Heart left ventricle (tissue), 16 donors: ENCODE results near the gene ARSD. TPM values are rescaled to one million over a fixed set of nuclear protein-coding genes. Genes with fewer than 3 reads are reported as not detected.

Source experiments
- ATAC-seq, 4 donors: fragments of 200-7000 bp; cut with Tn5 transposase; one replicate each; pipeline ENCODE4 v1.9.1; 2020 to 2022; ENCODE audit warnings: moderate library complexity in 4 of 4, mild to moderate bottlenecking in 3 of 4, moderate number of reproducible peaks in 1 of 4
- DNase-seq, 5 donors: peaks; one replicate each; pipeline ENCODE4 v3.0.0-alpha.2; 2020
- H3K27ac ChIP-seq, 12 donors: fragments of 200-600 bp; sonication (generic) in 4 of 12; one replicate each; pipeline versions ENCODE4 v1.5.0 to v1.8.0; 2016 to 2022; ENCODE audit warnings: mild to moderate bottlenecking in 2 of 12
- H3K27me3 ChIP-seq, 9 donors: fragments of 200-600 bp; sonication (generic) in 2 of 9; one replicate each; pipeline versions ENCODE4 v1.5.1 to v1.8.0; 2016 to 2022; ENCODE audit warnings: mild to moderate bottlenecking in 3 of 9
- H3K36me3 ChIP-seq, 9 donors: fragments of 200-600 bp; sonication (generic) in 2 of 9; one replicate each; pipeline versions ENCODE4 v1.5.0 to v1.8.0; 2018 to 2022; ENCODE audit warnings: mild to moderate bottlenecking in 2 of 9
- H3K4me1 ChIP-seq, 12 donors: fragments of 200-600 bp; sonication (generic) in 4 of 12; one replicate each; pipeline versions ENCODE4 v1.5.0 to v1.8.0; 2016 to 2022; ENCODE audit warnings: mild to moderate bottlenecking in 3 of 12
- H3K4me3 ChIP-seq, 12 donors: fragments of 200-600 bp; sonication (generic) in 4 of 12; one replicate each; pipeline versions ENCODE4 v1.5.0 to v1.8.0; 2017 to 2022; ENCODE audit warnings: mild to moderate bottlenecking in 9 of 12, moderate library complexity in 4 of 12
- H3K9me3 ChIP-seq, 12 donors: fragments of 200-600 bp; sonication (generic) in 4 of 12; one replicate each; pipeline versions ENCODE4 v1.5.0 to v1.8.0; 2016 to 2022; ENCODE audit warnings: mild to moderate bottlenecking in 1 of 12
- POLR2A ChIP-seq, 2 donors: fragments of 450-650 bp; IDR thresholded peaks; one replicate each; pipeline ENCODE4 v1.6.1; 2017; ENCODE audit warnings: antibody characterized with exemption in 2 of 2, mild to moderate bottlenecking in 2 of 2, moderate library complexity in 2 of 2
- WGBS, 4 donors: extraction: QIAGEN DNeasy Blood & Tissue Kit in 2 of 4; methylation state at CpG; one replicate each; pipeline versions ENCODE4 v1.1.5 to v1.1.7; 2013 to 2018; 5-methylcytosine and 5-hydroxymethylcytosine counted together
- intact Hi-C, 10 donors: fragments of 100-400 bp; cut with DNase I; formaldehyde crosslinking; loops; one replicate each; pipeline versions ENCODE4 v1.11.1 to v1.14.2; 2022
- polyA plus RNA-seq, 2 donors: library from polyadenylated mRNA; stranded (reverse); fragments of 200-250 nt; gene quantifications; one replicate each; pipeline ENCODE4 v1.2.3, GENCODE V29; 2013
- total RNA-seq, 9 donors: library from RNA; depleted of rRNA in 2 of 9; stranded (reverse); fragments of >200 nt in 2 of 9; fragmentation: NEBNext Ultra II Directional in 3 of 9; extraction: Animal tissue kit (Norgen Biotek cat#: 25700) in 3 of 9; gene quantifications; one replicate each; pipeline versions ENCODE4 v1.1.0 to v1.2.4, GENCODE V29; 2016 to 2023
- TF ChIP-seq, protein P1 (sequence below), 12 donors: fragments of 200-600 bp; sonication (generic) in 4 of 12; IDR thresholded peaks; one replicate each; pipeline versions ENCODE4 v1.5.0 to v1.8.0; 2018 to 2022; ENCODE audit warnings: antibody characterized with exemption in 12 of 12, mild to moderate bottlenecking in 5 of 12
- donor health status: ischemic (EF 13 %, LVEDD 7.1; RV severe dilation, severe dysfunction).
- donor health status: healthy with polysubstance abuse.
- donor health status: DM: no; HTN: yes; CAD: no.
- donor health status: DM: no; HTN: no; CAD: no.
- donor health status: ischemic (EF 25% LVEDD 6.9; RV normal size, moderate dysfunction).
- donor health status: ischemic (EF 25% LVEDD 5.7; RV mildly dilated, moderate dysfunction).
- donor health status: healthy.
- donor health status: DM: yes; HTN: yes; CAD: no.
- donor health status: ischemic (EF 35%, LVEDD 5.7; RV mildly dilated, moderate dysfunction).
- donor health status: nonischemic (EF 11% LVEDD 7.7; RV severe dilation, severe dysfunction).
- donor health status: DM: yes; HTN: yes; CAD: no.
- donor health status: PGD.
- donor health status: ischemic (EF 29% LVEDD 5.4; RV normal size, mild dysfunction).
- donor health status: nonischemic (EF 23%, LVEDD 6.1; RV moderate dilation, normal function).

The ARSD gene
- total and polyA plus RNA-seq, 11 donors = 3.2 to 23.6 (median 8.6) TPM

DNA sequence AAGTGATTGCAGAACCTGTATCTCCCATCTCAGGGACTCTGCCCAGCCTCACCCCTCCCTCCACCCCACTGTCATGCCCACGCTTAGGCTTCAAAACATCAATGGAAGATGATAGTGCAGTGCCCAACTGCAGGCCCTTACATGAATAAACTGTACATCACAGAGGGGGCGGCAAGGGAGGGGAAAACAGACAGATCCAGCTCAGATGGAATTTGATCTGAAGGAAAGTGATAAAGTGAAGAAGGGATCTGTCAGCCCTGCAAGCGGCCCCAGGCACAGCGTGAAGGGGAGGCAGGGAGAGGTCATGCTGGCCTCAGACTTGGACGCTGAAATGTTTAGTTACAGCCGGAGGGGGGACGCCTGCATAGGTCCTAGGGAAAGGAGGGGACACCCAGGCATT is 61.9 kb downstream of the ARSD start:
- ATAC-seq (no peak), DNase-seq (no peak)
- TF ChIP-seq POLR2A (IDR thresholded peaks at IDR 0.05) = no peak
- TF ChIP-seq, protein P1, sequence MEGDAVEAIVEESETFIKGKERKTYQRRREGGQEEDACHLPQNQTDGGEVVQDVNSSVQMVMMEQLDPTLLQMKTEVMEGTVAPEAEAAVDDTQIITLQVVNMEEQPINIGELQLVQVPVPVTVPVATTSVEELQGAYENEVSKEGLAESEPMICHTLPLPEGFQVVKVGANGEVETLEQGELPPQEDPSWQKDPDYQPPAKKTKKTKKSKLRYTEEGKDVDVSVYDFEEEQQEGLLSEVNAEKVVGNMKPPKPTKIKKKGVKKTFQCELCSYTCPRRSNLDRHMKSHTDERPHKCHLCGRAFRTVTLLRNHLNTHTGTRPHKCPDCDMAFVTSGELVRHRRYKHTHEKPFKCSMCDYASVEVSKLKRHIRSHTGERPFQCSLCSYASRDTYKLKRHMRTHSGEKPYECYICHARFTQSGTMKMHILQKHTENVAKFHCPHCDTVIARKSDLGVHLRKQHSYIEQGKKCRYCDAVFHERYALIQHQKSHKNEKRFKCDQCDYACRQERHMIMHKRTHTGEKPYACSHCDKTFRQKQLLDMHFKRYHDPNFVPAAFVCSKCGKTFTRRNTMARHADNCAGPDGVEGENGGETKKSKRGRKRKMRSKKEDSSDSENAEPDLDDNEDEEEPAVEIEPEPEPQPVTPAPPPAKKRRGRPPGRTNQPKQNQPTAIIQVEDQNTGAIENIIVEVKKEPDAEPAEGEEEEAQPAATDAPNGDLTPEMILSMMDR (IDR thresholded peaks at IDR 0.05) = no peak
- H3K27ac ChIP-seq = no peak overlapping the region
- intact Hi-C loops = no loop called here
- no peaks in the 10 kb centered on the region for H3K27me3 ChIP-seq
- H3K9me3 ChIP-seq = peaks cover 0 to 10% (median 0%) of the 10 kb centered on the region in 12 donors
- H3K4me3 ChIP-seq = no peak overlapping the region
- 62 to 83% (median 72%) methylated on average over 7 of the region's 7 CpGs for WGBS, 4 donors
- no peaks in the 10 kb centered on the region for H3K4me1 ChIP-seq
- no peaks in the 10 kb centered on the region for H3K36me3 ChIP-seq

DNA sequence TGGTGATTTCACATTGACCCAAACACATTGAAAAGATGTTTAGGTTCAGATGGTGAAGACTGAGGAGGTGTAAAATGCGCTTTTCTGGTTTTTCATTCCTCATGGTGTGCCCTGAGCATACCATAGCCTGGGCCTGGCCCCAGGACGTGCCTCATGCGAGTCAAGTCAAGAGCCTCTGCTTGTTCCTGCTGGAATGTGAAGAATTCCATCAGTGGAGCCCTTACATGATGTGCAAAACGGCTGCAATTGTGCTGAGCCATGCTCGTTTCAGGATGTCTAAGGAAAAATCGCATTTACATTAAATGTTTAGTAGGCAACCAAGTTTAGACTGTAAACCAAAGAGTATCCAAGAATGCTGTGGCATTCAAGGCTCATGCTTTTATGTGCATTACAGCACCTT is 65.5 kb downstream of the ARSD start:
- 53 to 57% (median 56%) methylated on average over 6 of the region's 6 CpGs for WGBS, 4 donors
- Histone ChIP-seq H3K4me1 (no peaks in the 10 kb centered on the region), H3K9me3 (no peaks in the 10 kb centered on the region), H3K36me3 (no peaks in the 10 kb centered on the region), H3K27me3 (no peaks in the 10 kb centered on the region), H3K4me3 (no peak overlapping the region), H3K27ac (no peak overlapping the region)
- intact Hi-C loops = no loop called here
- DNase-seq (no peak), ATAC-seq (no peak)
- no peak for TF ChIP-seq POLR2A (IDR thresholded peaks at IDR 0.05)
- TF ChIP-seq, protein P1 (IDR thresholded peaks at IDR 0.05) = no peak

DNA sequence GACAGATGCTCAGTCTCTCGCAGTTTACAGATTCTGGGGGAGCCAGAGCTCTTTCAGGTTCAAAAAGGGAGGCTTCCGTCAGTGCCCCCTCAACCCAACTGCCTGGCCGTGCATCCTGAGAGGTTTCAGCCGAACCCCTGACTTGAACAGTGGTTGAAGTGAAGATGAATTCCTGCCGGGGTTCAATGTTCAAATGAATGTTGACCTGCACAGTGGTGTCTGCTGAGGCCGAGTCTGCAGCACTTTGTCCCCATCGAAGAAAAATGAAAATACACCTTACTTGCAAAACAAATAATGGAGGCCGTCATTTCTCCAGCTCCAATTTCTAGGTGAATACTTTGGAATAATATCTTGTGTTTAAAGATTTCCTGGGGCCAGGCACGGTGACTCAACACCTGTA is 66.7 kb downstream of the ARSD start:
- intact Hi-C loops = no loop called here
- 70 to 95% (median 83%) methylated on average over 9 of the region's 9 CpGs for WGBS, 4 donors
- Histone ChIP-seq H3K27me3 (no peaks in the 10 kb centered on the region), H3K36me3 (no peaks in the 10 kb centered on the region), H3K4me3 (no peak overlapping the region), H3K9me3 (no peaks in the 10 kb centered on the region), H3K4me1 (no peaks in the 10 kb centered on the region), H3K27ac (no peak overlapping the region)
- DNase-seq (no peak), ATAC-seq (no peak)
- TF ChIP-seq, protein P1 (IDR thresholded peaks at IDR 0.05) = no peak
- no peak for TF ChIP-seq POLR2A (IDR thresholded peaks at IDR 0.05)

DNA sequence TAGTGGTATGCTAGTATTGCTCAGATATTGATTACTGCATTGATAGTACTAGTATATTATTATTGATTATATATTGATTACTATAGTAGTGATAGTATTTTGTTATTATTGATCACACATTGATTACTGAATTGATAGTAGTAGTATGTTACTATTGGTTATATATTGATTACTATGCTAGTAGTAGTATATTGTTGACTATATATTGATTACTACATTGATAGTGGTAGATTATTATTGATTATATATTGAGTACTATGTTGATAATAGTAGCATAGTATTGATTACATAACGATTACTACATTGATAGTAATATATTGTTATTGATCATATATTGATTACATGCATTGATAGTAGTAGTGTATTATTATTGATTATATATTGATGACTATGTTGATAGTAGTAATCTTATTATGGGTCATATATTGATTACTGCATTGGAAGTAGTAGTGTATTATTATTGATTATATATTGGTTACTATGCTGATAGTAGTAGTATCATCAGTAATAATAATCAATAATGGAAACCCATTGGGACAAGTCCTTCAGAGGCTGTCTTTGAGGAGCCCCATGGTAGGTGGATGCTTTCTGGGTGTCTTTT is 69.8 kb downstream of the ARSD start:
- DNase-seq (no peak), ATAC-seq (no peak)
- intact Hi-C loops = no loop called here
- 76 to 93% (median 88%) methylated on average over 1 of the region's 1 CpG for WGBS, 4 donors
- no peaks in the 10 kb centered on the region for H3K4me1 ChIP-seq
- no peak overlapping the region for H3K27ac ChIP-seq
- H3K27me3 ChIP-seq = no peaks in the 10 kb centered on the region
- no peak overlapping the region for H3K4me3 ChIP-seq
- no peaks in the 10 kb centered on the region for H3K36me3 ChIP-seq
- TF ChIP-seq POLR2A (IDR thresholded peaks at IDR 0.05) = no peak
- TF ChIP-seq, protein P1 (IDR thresholded peaks at IDR 0.05) = no peak
- H3K9me3 ChIP-seq = no peaks in the 10 kb centered on the region
